ENCODE results near the gene CTSZ. TPM values are rescaled to one million over a fixed set of nuclear protein-coding genes. Genes with fewer than 3 reads are reported as not detected.

Gene CTSZ
- polyA plus RNA-seq, 1 donor: 77.6 TPM

Other genes starting within 250 kb of the CTSZ start
- gene GNAS-AS1, start 156.4 kb downstream of the CTSZ start, polyA plus RNA-seq (ENCODE audit: insufficient read length): 2.5 TPM
- 3,728 TPM for gene GNAS, start 154.5 kb downstream of the CTSZ start, polyA plus RNA-seq (ENCODE audit: insufficient read length)
- gene NELFCD, start 26.0 kb downstream of the CTSZ start, polyA plus RNA-seq (ENCODE audit: insufficient read length): 61.0 TPM
- 0.67 TPM for gene TUBB1, start 12.2 kb upstream of the CTSZ start, polyA plus RNA-seq (ENCODE audit: insufficient read length)
- 140 TPM for gene ATP5F1E, start 25.1 kb upstream of the CTSZ start, polyA plus RNA-seq (ENCODE audit: insufficient read length)
- 40.5 TPM for gene PRELID3B, start 35.5 kb upstream of the CTSZ start, polyA plus RNA-seq (ENCODE audit: insufficient read length)
- gene ZNF831, start 156.6 kb upstream of the CTSZ start, polyA plus RNA-seq (ENCODE audit: insufficient read length): 0.31 TPM